GM12878 (cell line): ENCODE data around the gene RAD21L1. TPM values are rescaled to one million over a fixed set of nuclear protein-coding genes. Genes with fewer than 3 reads are reported as not detected.

Experiments
- ATAC-seq: fragments of 200-7000 bp; cut with Tn5 transposase; 3 replicates; pipeline ENCODE4 v1.9.1; 2020; ENCODE audit warnings: mild to moderate bottlenecking, moderate library complexity
- BruUV-seq: library from RNA; stranded (reverse); fragments of 400-500 nt; replicated peaks from 2 replicates; lab custom pipeline; 2021; lab: Mats Ljungman, UMichigan
- CTCF ChIA-PET: fragments of 300-600 bp; sonication (Branson Sonifier 250); formaldehyde crosslinking; extraction: SDS; loops from one replicate; lab custom pipeline; 2021; ENCODE audit warnings: inconsistent platforms; lab: Yijun Ruan, JAX
- POLR2A ChIA-PET: fragments of 350-600 bp; formaldehyde crosslinking; extraction: SDS; loops from one replicate; lab custom pipeline; 2021; ENCODE audit warnings: inconsistent platforms; lab: Charles Lee
- RAD21 ChIA-PET: fragments of 300-600 bp; sonication (Branson Sonifier 250); formaldehyde crosslinking; loops from one replicate; lab custom pipeline; 2023; ENCODE audit warnings: antibody characterized with exemption; ENCODE audit not compliant: unreplicated experiment; lab: Charles Lee
- SMC1A ChIA-PET: fragments of 300-600 bp; sonication (Branson Sonifier 250); formaldehyde crosslinking; loops from one replicate; lab custom pipeline; 2023; ENCODE audit not compliant: unreplicated experiment, uncharacterized antibody; lab: Charles Lee
- DNase-seq: peaks from one replicate; pipeline ENCODE4 v3.0.0-alpha.2; 2011; ENCODE audit warnings: low read depth, low spot score
- FAIRE-seq: peaks from 3 replicates; lab custom pipeline; 2011; peaks lifted over from hg19 to GRCh38; lab: Jason Lieb, UNC
- H2AFZ ChIP-seq: 2 replicates; pipeline ENCODE4 v1.6.0; 2011; ENCODE audit warnings: low read depth, low read length, control low read depth; ENCODE audit not compliant: control insufficient read depth
- H3K27ac ChIP-seq: 2 replicates; pipeline ENCODE4 v1.5.1; 2011; ENCODE audit warnings: control low read depth; ENCODE audit not compliant: control insufficient read depth, insufficient read depth
- H3K27me3 ChIP-seq, 2 experiments: replicated peaks in 1 of 2; 2 replicates each; pipeline versions ENCODE4 v1.6.0 to v1.6.1; 2011; ENCODE audit warnings: low read length in 1 of 2; ENCODE audit not compliant: control insufficient read depth in 2 of 2, insufficient read depth in 2 of 2
- H3K36me3 ChIP-seq, 2 experiments: 2 replicates each; pipeline ENCODE4 v1.5.1; 2011; ENCODE audit warnings: low read length in 1 of 2; ENCODE audit not compliant: control insufficient read depth in 2 of 2, insufficient read depth in 2 of 2
- H3K4me1 ChIP-seq: 2 replicates; pipeline ENCODE4 v1.6.1; 2011; ENCODE audit warnings: mild to moderate bottlenecking, low read length, moderate library complexity, mixed read lengths; ENCODE audit not compliant: control insufficient read depth, insufficient read depth
- H3K4me2 ChIP-seq: 2 replicates; pipeline ENCODE4 v1.6.0; 2011; ENCODE audit warnings: control low read depth; ENCODE audit not compliant: control insufficient read depth, insufficient read depth
- H3K4me3 ChIP-seq: fragments of 200-600 bp; sonication (generic); 2 replicates; pipeline ENCODE4 v1.5.1; 2016
- H3K79me2 ChIP-seq: 2 replicates; pipeline ENCODE4 v1.6.0; 2011; ENCODE audit warnings: low read length; ENCODE audit not compliant: control insufficient read depth, insufficient read depth
- H3K9ac ChIP-seq: 2 replicates; pipeline ENCODE4 v1.8.0; 2011; ENCODE audit warnings: low read length, control low read depth, mixed read lengths; ENCODE audit not compliant: control insufficient read depth, insufficient read depth
- H3K9me3 ChIP-seq: replicated peaks from 3 replicates; pipeline ENCODE4 v1.5.1; 2011; ENCODE audit warnings: mild to moderate bottlenecking, low read length; ENCODE audit not compliant: control insufficient read depth, insufficient read depth
- H4K20me1 ChIP-seq: 2 replicates; pipeline ENCODE4 v1.6.0; 2011; ENCODE audit not compliant: control insufficient read depth, insufficient read depth
- BRCA1 ChIP-seq: IDR thresholded peaks from 2 replicates; pipeline ENCODE4 v1.6.1; 2011; ENCODE audit warnings: low read depth, low read length, improper control_type of control experiment
- CBX5 ChIP-seq: sonication (generic); IDR thresholded peaks from 2 replicates; pipeline ENCODE4 v1.6.1; 2016; ENCODE audit warnings: low read depth, moderate library complexity, mild to moderate bottlenecking, inconsistent platforms
- CHD1 ChIP-seq: IDR thresholded peaks from 2 replicates; pipeline ENCODE4 v1.6.1; 2012; ENCODE audit warnings: low read depth, low read length, improper control_type of control experiment
- CTCF ChIP-seq, 3 experiments: IDR thresholded peaks in 2 of 3; conservative IDR thresholded peaks in 1 of 3; 2 replicates each; pipeline ENCODE4 v1.5.1; 2011; ENCODE audit warnings: low read depth in 3 of 3, low read length in 3 of 3, mild to moderate bottlenecking in 3 of 3, control low read depth in 2 of 3, moderate library complexity in 2 of 3, inconsistent platforms in 1 of 3, mixed read lengths in 1 of 3; ENCODE audit not compliant: control insufficient read depth in 2 of 3, insufficient read depth in 1 of 3; ENCODE audit errors: extremely low read depth in 1 of 3
- MXI1 ChIP-seq: fragments of 150-350 bp; IDR thresholded peaks from 2 replicates; pipeline ENCODE4 v1.6.1; 2011; ENCODE audit warnings: low read depth, mild to moderate bottlenecking, inconsistent platforms, low read length, improper control_type of control experiment
- MYB ChIP-seq: fragments of 150-350 bp; IDR thresholded peaks from 2 replicates; pipeline ENCODE4 v1.6.1; 2014; ENCODE audit warnings: mild to moderate bottlenecking, low read depth, low read length, borderline replicate concordance
- NR2C2 ChIP-seq: IDR thresholded peaks from 2 replicates; pipeline ENCODE4 v1.6.1; 2011; ENCODE audit warnings: borderline replicate concordance, low read depth; ENCODE audit not compliant: control insufficient read depth, insufficient read length
- PAX8 ChIP-seq: fragments of 450-650 bp; IDR thresholded peaks from 2 replicates; pipeline ENCODE4 v1.6.1; 2017; ENCODE audit warnings: mild to moderate bottlenecking, moderate library complexity
- PBX3 ChIP-seq: IDR thresholded peaks from 2 replicates; pipeline ENCODE4 v1.6.1; 2011; ENCODE audit warnings: mild to moderate bottlenecking, low read depth, low read length, moderate library complexity; ENCODE audit not compliant: insufficient replicate concordance
- RFX5 ChIP-seq: IDR thresholded peaks from 2 replicates; pipeline ENCODE4 v1.6.1; 2011; ENCODE audit warnings: low read depth, low read length, improper control_type of control experiment
- SREBF2 ChIP-seq: IDR thresholded peaks from 2 replicates; pipeline ENCODE4 v1.6.1; 2012; ENCODE audit warnings: mild to moderate bottlenecking, low read length
- USF1 ChIP-seq: IDR thresholded peaks from 2 replicates; pipeline ENCODE4 v1.6.1; 2011; ENCODE audit warnings: borderline replicate concordance, low read depth, mild to moderate bottlenecking, moderate library complexity, mixed read lengths, low read length; ENCODE audit not compliant: insufficient read depth; ENCODE audit errors: extremely low read length
- WGBS: methylation state at CpG from one replicate; pipeline ENCODE4 v1.1.6; 2016; ENCODE audit warnings: low lambda C conversion rate; ENCODE audit not compliant: insufficient replicate concordance, insufficient coverage; ENCODE audit errors: missing lambda C conversion rate; 5-methylcytosine and 5-hydroxymethylcytosine counted together
- in situ Hi-C: fragments of 300-500 bp; cut with MboI; formaldehyde crosslinking; loops from 9 replicates; pipeline ENCODE4 v1.14.3; 2018; ENCODE audit warnings: mixed read lengths
- intact Hi-C: fragments of 100-400 bp; cut with micrococcal nuclease; formaldehyde crosslinking; loops from one replicate; pipeline ENCODE4 v1.14.2; 2022; ENCODE audit not compliant: unreplicated experiment
- polyA plus RNA-seq, 11 experiments: library from polyadenylated mRNA; depleted of rRNA in 4 of 11; unstranded in 6 of 11; stranded (reverse) in 5 of 11; fragments of >200 nt; fragmentation: Nextera tagmentation in 4 of 11; fragmentation: Illumina TruSeq in 1 of 11; extraction: Ambion mirVana in 4 of 11; extraction: Trizol in 1 of 11; gene quantifications; 1 replicate in 1 of 11; 2 replicates in 10 of 11; pipeline versions ENCODE4 v1.2.1 to v1.2.3, GENCODE V29; 2011 to 2016; ENCODE audit warnings: inconsistent platforms in 2 of 11, missing spikeins in 2 of 11, low read depth in 1 of 11
- total RNA-seq, 4 experiments: library from RNA; depleted of rRNA in 3 of 4; stranded (reverse); fragments of >200 nt in 3 of 4; fragmentation: Illumina TruSeq in 1 of 4; extraction: Trizol in 1 of 4; gene quantifications; 2 replicates each; pipeline versions ENCODE4 v1.2.1 to v1.2.3, GENCODE V29; 2013 to 2021

Gene RAD21L1
- total and polyA plus RNA-seq, 10 of the 15 experiments (the other 5 are each of a cell fraction or from before 2014, with no cell fraction given) = not detected

GRCh38 chr20:1299522-1299921, 73.7 kb downstream of the RAD21L1 start:
- ChIA-PET POLR2A (no interaction called here), SMC1A (no interaction called here), CTCF (no interaction called here), RAD21 (no interaction called here)
- in situ Hi-C loops (no loop called here), intact Hi-C loops (no loop called here)
- no peaks in the 10 kb centered on the region; a peak in 2 of 4 replicates for H3K27me3 ChIP-seq
- no peaks in the 10 kb centered on the region for H3K79me2 ChIP-seq
- H3K4me2 ChIP-seq = no peak overlapping the region
- no peak for TF ChIP-seq CBX5
- peak in 2 of 3 experiments; percentile 32 to 50; a peak in 2 of 6 replicates for TF ChIP-seq CTCF (IDR thresholded peaks at IDR 0.05 in 2 of 3, conservative IDR thresholded peaks at IDR 0.05 in 1 of 3; ENCODE audit: control insufficient read depth in 2 of 3, extremely low read depth in 1 of 3, insufficient read depth in 1 of 3, low read depth in 3 of 3, low read length in 3 of 3)
- TF ChIP-seq CHD1 = no peak
- FAIRE-seq (peak; percentile 44), DNase-seq (no peak), ATAC-seq (peak; percentile 86)
- H3K4me3 ChIP-seq = no peak overlapping the region
- no TSS peak for BruUV-seq
- no peak overlapping the region for H3K27ac ChIP-seq
- WGBS = 70% methylated on average over 9 of the region's 9 CpGs
- H3K9ac ChIP-seq = no peak overlapping the region
- H3K4me1 ChIP-seq = no peaks in the 10 kb centered on the region
- H2AFZ ChIP-seq = no peak overlapping the region
- no peaks in the 10 kb centered on the region for H4K20me1 ChIP-seq
- H3K9me3 ChIP-seq = no peaks in the 10 kb centered on the region
- no peaks in the 10 kb centered on the region for H3K36me3 ChIP-seq

GRCh38 chr20:1300083-1300840, 74.4 kb downstream of the RAD21L1 start:
- no TSS peak for BruUV-seq
- FAIRE-seq (no peak), ATAC-seq (no peak), DNase-seq (no peak)
- Histone ChIP-seq H2AFZ (no peak overlapping the region), H3K9ac (no peak overlapping the region), H4K20me1 (no peaks in the 10 kb centered on the region), H3K27me3 (no peaks in the 10 kb centered on the region; a peak in 1 of 4 replicates), H3K4me3 (no peak overlapping the region), H3K4me2 (no peak overlapping the region), H3K79me2 (no peaks in the 10 kb centered on the region), H3K9me3 (no peaks in the 10 kb centered on the region), H3K4me1 (no peaks in the 10 kb centered on the region), H3K27ac (no peak overlapping the region), H3K36me3 (no peaks in the 10 kb centered on the region)
- RAD21 ChIA-PET = no interaction called here
- SMC1A ChIA-PET = no interaction called here
- in situ Hi-C loops = no loop called here
- POLR2A ChIA-PET = no interaction called here
- CTCF ChIA-PET = interaction anchor here (1.1 kb wide), 1 partner anchor 14 kb away, joined by 3 read pairs; no protein-coding TSS in a partner anchor
- 66% methylated on average over 18 of the region's 18 CpGs for WGBS
- intact Hi-C loops = no loop called here
- TF ChIP-seq BRCA1 = no peak
- TF ChIP-seq MXI1 = no peak
- TF ChIP-seq RFX5 = no peak
- no peak for TF ChIP-seq MYB
- TF ChIP-seq SREBF2 = no peak
- no peak for TF ChIP-seq NR2C2
- no peak for TF ChIP-seq PAX8
- no peak for TF ChIP-seq PBX3
- TF ChIP-seq USF1 = no peak
